IgD-negative memory B cell (primary cell): ENCODE results near the gene TUBGCP5. TPM values are rescaled to one million over a fixed set of nuclear protein-coding genes. Genes with fewer than 3 reads are reported as not detected.

ENCODE experiments used
- H3K27ac Mint-ChIP-seq, 3 donors: one replicate each; pipeline ENCODE4 v1.8.0; 2020 to 2022; ENCODE audit warnings: mild to moderate bottlenecking in 3 of 3, mixed read lengths in 3 of 3, moderate library complexity in 1 of 3
- H3K27me3 Mint-ChIP-seq: one replicate; pipeline ENCODE4 v1.8.0; 2021; ENCODE audit warnings: mixed read lengths
- H3K36me3 Mint-ChIP-seq: one replicate; pipeline ENCODE4 v1.8.0; 2020; ENCODE audit warnings: mild to moderate bottlenecking, mixed read lengths
- H3K4me1 Mint-ChIP-seq, 3 donors: one replicate each; pipeline ENCODE4 v1.8.0; 2020 to 2022; ENCODE audit warnings: mixed read lengths in 3 of 3, mild to moderate bottlenecking in 1 of 3
- H3K4me3 Mint-ChIP-seq, 4 donors: one replicate each; pipeline ENCODE4 v1.8.0; 2020 to 2022; ENCODE audit warnings: mild to moderate bottlenecking in 4 of 4, mixed read lengths in 4 of 4, moderate library complexity in 3 of 4
- H3K9me3 Mint-ChIP-seq, 3 donors: one replicate each; pipeline ENCODE4 v1.8.0; 2020 to 2021; ENCODE audit warnings: mixed read lengths in 3 of 3, mild to moderate bottlenecking in 1 of 3
- polyA plus RNA-seq: library from polyadenylated mRNA; unstranded; fragments of 300-500 nt; fragmentation: Illumina TruSeq; gene quantifications from one replicate; pipeline ENCODE4 v1.2.3, GENCODE V29; 2021

TUBGCP5 gene
- polyA plus RNA-seq, 1 donor from 2014 or later: 4.8 TPM

- no peak overlapping the region for H3K4me3 Mint-ChIP-seq
- peaks cover 5% of the 10 kb centered on the region for H3K27me3 Mint-ChIP-seq
- peaks cover 11 to 15% (median 12%) of the 10 kb centered on the region in 3 donors for H3K4me1 Mint-ChIP-seq
- no peaks in the 10 kb centered on the region for H3K36me3 Mint-ChIP-seq
- no peaks in the 10 kb centered on the region for H3K9me3 Mint-ChIP-seq
- no peak overlapping the region for H3K27ac Mint-ChIP-seq
Observed at GRCh38 chr15:22956257-22956977, 83.0 kb downstream of the TUBGCP5 start.

GRCh38 chr15:22955544-22956119 lies 83.7 kb downstream of the TUBGCP5 start:
- Mint-ChIP-seq H3K36me3 (no peaks in the 10 kb centered on the region), H3K27ac (no peak overlapping the region), H3K27me3 (peaks cover 5% of the 10 kb centered on the region), H3K4me3 (peak overlapping the region in 1 of 4 donors; percentile 27), H3K9me3 (no peaks in the 10 kb centered on the region), H3K4me1 (peaks cover 11 to 15% (median 11%) of the 10 kb centered on the region in 3 donors)

GRCh38 chr15:22954798-22955543 lies 84.4 kb downstream of the TUBGCP5 start:
- H3K27me3 Mint-ChIP-seq: peaks cover 3% of the 10 kb centered on the region
- H3K4me1 Mint-ChIP-seq: peaks cover 11 to 13% (median 11%) of the 10 kb centered on the region in 3 donors
- no peak overlapping the region for H3K4me3 Mint-ChIP-seq
- no peak overlapping the region for H3K27ac Mint-ChIP-seq
- no peaks in the 10 kb centered on the region for H3K9me3 Mint-ChIP-seq
- H3K36me3 Mint-ChIP-seq: no peaks in the 10 kb centered on the region

- Mint-ChIP-seq H3K36me3 (no peaks in the 10 kb centered on the region), H3K27me3 (no peaks in the 10 kb centered on the region), H3K27ac (no peak overlapping the region), H3K4me1 (peaks cover 9 to 11% (median 10%) of the 10 kb centered on the region in 3 donors), H3K9me3 (no peaks in the 10 kb centered on the region), H3K4me3 (no peak overlapping the region)
Observed at GRCh38 chr15:22954326-22954725, 85.0 kb downstream of the TUBGCP5 start.

GRCh38 chr15:22952796-22953579 lies 86.4 kb downstream of the TUBGCP5 start:
- H3K9me3 Mint-ChIP-seq: no peaks in the 10 kb centered on the region
- H3K27ac Mint-ChIP-seq: peak overlapping the region in 1 of 3 donors; percentile 90
- H3K36me3 Mint-ChIP-seq: no peaks in the 10 kb centered on the region
- peaks cover 9 to 16% (median 13%) of the 10 kb centered on the region in 3 donors for H3K4me1 Mint-ChIP-seq
- H3K4me3 Mint-ChIP-seq: no peak overlapping the region
- peaks cover 7% of the 10 kb centered on the region for H3K27me3 Mint-ChIP-seq

- no peak overlapping the region for H3K27ac Mint-ChIP-seq
- peaks cover 7% of the 10 kb centered on the region for H3K27me3 Mint-ChIP-seq
- H3K9me3 Mint-ChIP-seq: no peaks in the 10 kb centered on the region
- H3K36me3 Mint-ChIP-seq: peaks cover 3% of the 10 kb centered on the region
- no peak overlapping the region for H3K4me3 Mint-ChIP-seq
- H3K4me1 Mint-ChIP-seq: peaks cover 7 to 16% (median 14%) of the 10 kb centered on the region in 3 donors
Observed at GRCh38 chr15:22951381-22952280, 87.7 kb downstream of the TUBGCP5 start.

GRCh38 chr15:22951031-22951380 lies 88.4 kb downstream of the TUBGCP5 start:
- H3K27me3 Mint-ChIP-seq: peaks cover 7% of the 10 kb centered on the region
- H3K9me3 Mint-ChIP-seq: no peaks in the 10 kb centered on the region
- H3K4me3 Mint-ChIP-seq: no peak overlapping the region
- H3K27ac Mint-ChIP-seq: no peak overlapping the region
- peaks cover 6% of the 10 kb centered on the region for H3K36me3 Mint-ChIP-seq
- peaks cover 7 to 16% (median 15%) of the 10 kb centered on the region in 3 donors for H3K4me1 Mint-ChIP-seq

- no peak overlapping the region for H3K27ac Mint-ChIP-seq
Observed at GRCh38 chr15:22950256-22950990, 88.9 kb downstream of the TUBGCP5 start.

More at GRCh38 chr15:22950256-22950990, 88.9 kb downstream of the TUBGCP5 start:
- Mint-ChIP-seq H3K36me3 (peaks cover 6% of the 10 kb centered on the region), H3K9me3 (no peaks in the 10 kb centered on the region), H3K4me1 (peaks cover 7 to 16% (median 15%) of the 10 kb centered on the region in 3 donors), H3K4me3 (peak overlapping the region in 2 of 4 donors; percentile 13 to 49), H3K27me3 (peaks cover 7% of the 10 kb centered on the region)

Other genes with a start within 250 kb of the TUBGCP5 start
- gene NIPA2, start 200.9 kb downstream of the TUBGCP5 start, polyA plus RNA-seq: 103 TPM
- gene CYFIP1, start 59.2 kb downstream of the TUBGCP5 start, polyA plus RNA-seq: 12.5 TPM
- not detected for gene GOLGA6L1, start 97.3 kb upstream of the TUBGCP5 start, polyA plus RNA-seq